Neural progenitor cell (in vitro differentiated cells): ENCODE results near the gene A2M. TPM values are rescaled to one million over a fixed set of nuclear protein-coding genes. Genes with fewer than 3 reads are reported as not detected.

Source experiments
- DNase-seq: peaks from one replicate; pipeline ENCODE4 v3.0.0-alpha.2; 2016; ENCODE audit warnings: low spot score
- H2AFZ ChIP-seq: fragments of 200-600 bp; sonication (generic); replicated peaks from 2 replicates; pipeline ENCODE4 v1.6.1; 2016; ENCODE audit warnings: antibody characterized with exemption
- H3F3A ChIP-seq: fragments of 200-600 bp; sonication (generic); 2 replicates; pipeline ENCODE4 v1.6.1; 2016; ENCODE audit warnings: antibody characterized with exemption, low read depth
- H3K27ac ChIP-seq: fragments of 200-600 bp; sonication (generic); 2 replicates; pipeline ENCODE4 v1.5.1; 2016; ENCODE audit warnings: mild to moderate bottlenecking
- H3K27me3 ChIP-seq: fragments of 200-600 bp; sonication (generic); 2 replicates; pipeline ENCODE4 v1.6.1; 2016; ENCODE audit warnings: mild to moderate bottlenecking, moderate library complexity
- H3K36me3 ChIP-seq: fragments of 200-600 bp; sonication (generic); 2 replicates; pipeline ENCODE4 v1.5.1; 2016
- H3K4me1 ChIP-seq: fragments of 200-600 bp; sonication (generic); 2 replicates; pipeline ENCODE4 v1.6.1; 2016; ENCODE audit warnings: mixed run types
- H3K4me2 ChIP-seq: fragments of 200-600 bp; sonication (generic); 2 replicates; pipeline ENCODE4 v1.6.1; 2016
- H3K4me3 ChIP-seq: fragments of 200-600 bp; sonication (generic); 2 replicates; pipeline ENCODE4 v1.5.1; 2016
- H3K79me2 ChIP-seq: fragments of 200-600 bp; sonication (generic); 2 replicates; pipeline ENCODE4 v1.6.1; 2016; ENCODE audit warnings: low read depth
- H3K9ac ChIP-seq: fragments of 200-600 bp; sonication (generic); 2 replicates; pipeline ENCODE4 v1.6.1; 2016
- H3K9me3 ChIP-seq: fragments of 200-600 bp; sonication (generic); 2 replicates; pipeline ENCODE4 v1.5.1; 2016; ENCODE audit warnings: low read depth
- H4K20me1 ChIP-seq: fragments of 200-600 bp; sonication (generic); 2 replicates; pipeline ENCODE4 v1.6.1; 2016; ENCODE audit warnings: low read depth
- H3K27ac Mint-ChIP-seq: 3 replicates; pipeline ENCODE4 v1.8.0; 2021; ENCODE audit warnings: mixed read lengths
- H3K27me3 Mint-ChIP-seq: 2 replicates; pipeline ENCODE4 v1.8.0; 2022; ENCODE audit warnings: low read depth, mild to moderate bottlenecking, inconsistent platforms, moderate library complexity, mixed read lengths; ENCODE audit not compliant: insufficient read depth
- H3K36me3 Mint-ChIP-seq: 3 replicates; pipeline ENCODE4 v1.8.0; 2021; ENCODE audit warnings: mixed read lengths
- H3K4me1 Mint-ChIP-seq: 3 replicates; pipeline ENCODE4 v1.8.0; 2021; ENCODE audit warnings: mixed read lengths
- H3K4me3 Mint-ChIP-seq: 3 replicates; pipeline ENCODE4 v1.8.0; 2021; ENCODE audit warnings: mild to moderate bottlenecking, moderate library complexity, mixed read lengths
- H3K9me3 Mint-ChIP-seq: 3 replicates; pipeline ENCODE4 v1.8.0; 2020; ENCODE audit warnings: mixed read lengths
- EZH2 ChIP-seq: fragments of 200-600 bp; sonication (generic); IDR thresholded peaks from 2 replicates; pipeline ENCODE4 v1.6.1; 2017; ENCODE audit warnings: antibody characterized with exemption, mild to moderate bottlenecking, moderate library complexity
- EZH2phosphoT487 ChIP-seq: fragments of 200-600 bp; sonication (generic); IDR thresholded peaks from 2 replicates; pipeline ENCODE4 v1.6.1; 2017; ENCODE audit warnings: antibody characterized with exemption
- total RNA-seq: library from RNA; depleted of rRNA; stranded (reverse); fragments of >200 nt; gene quantifications from 2 replicates; pipeline ENCODE4 v1.2.3, GENCODE V29; 2015; ENCODE audit warnings: low replicate concordance
- TF ChIP-seq, protein P1 (sequence below): fragments of 200-600 bp; sonication (generic); IDR thresholded peaks from 2 replicates; pipeline ENCODE4 v1.5.1; 2017; ENCODE audit warnings: antibody characterized with exemption, mild to moderate bottlenecking

A2M gene
- total RNA-seq, 1 donor from 2014 or later: not detected

DNA sequence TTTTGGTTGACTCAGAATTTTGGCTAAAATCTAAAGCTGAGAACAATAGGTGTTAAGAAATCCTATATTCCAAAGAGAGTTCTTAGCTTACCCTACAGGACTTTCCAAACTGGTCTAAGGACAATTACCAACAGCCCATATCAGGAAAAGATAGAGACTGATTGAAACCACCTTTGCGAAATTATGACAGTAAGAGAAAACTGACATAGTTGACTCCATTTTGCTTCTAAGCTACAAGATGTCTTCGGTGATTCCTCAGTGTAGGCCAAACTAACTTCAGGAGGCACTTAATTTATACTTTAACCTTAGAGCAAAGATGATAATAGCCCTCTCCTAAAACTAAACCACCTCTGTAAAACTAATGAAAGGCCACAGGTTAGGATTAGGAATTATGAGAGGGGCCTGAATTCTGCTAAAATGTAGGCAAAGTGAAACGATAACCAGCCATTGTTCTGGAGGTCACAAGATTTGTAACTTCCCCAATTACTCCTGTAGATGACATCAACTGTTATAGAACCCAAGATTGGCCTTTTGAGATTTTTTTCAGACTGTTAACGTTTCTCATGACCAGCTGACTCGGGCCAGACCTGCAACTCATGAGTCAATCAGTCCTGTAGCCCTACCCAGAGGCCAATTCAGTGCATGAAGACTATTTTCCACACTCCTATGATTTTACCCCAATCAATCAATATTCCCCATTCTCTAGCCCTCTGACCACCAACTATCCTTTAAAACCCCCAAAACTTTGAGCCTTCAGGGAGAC, 83.3 kb downstream of the A2M start:
- peaks cover 9% of the 10 kb centered on the region for H3K4me1 ChIP-seq
- no peaks in the 10 kb centered on the region for H3K27me3 Mint-ChIP-seq
- no peak overlapping the region for H3K27ac Mint-ChIP-seq
- peaks cover 7% of the 10 kb centered on the region for H3K4me1 Mint-ChIP-seq
- no peak overlapping the region for H3K4me3 ChIP-seq
- H3K9me3 ChIP-seq: no peaks in the 10 kb centered on the region
- no peaks in the 10 kb centered on the region for H3K9me3 Mint-ChIP-seq
- H3K36me3 ChIP-seq: no peaks in the 10 kb centered on the region
- H3K27me3 ChIP-seq: no peaks in the 10 kb centered on the region
- H3K79me2 ChIP-seq: no peaks in the 10 kb centered on the region
- H3K4me3 Mint-ChIP-seq: no peak overlapping the region
- H3K9ac ChIP-seq: no peak overlapping the region
- H3K4me2 ChIP-seq: no peak overlapping the region
- H3K27ac ChIP-seq: no peak overlapping the region
- peaks cover 3% of the 10 kb centered on the region for H3K36me3 Mint-ChIP-seq
- no peaks in the 10 kb centered on the region for H3F3A ChIP-seq
- no peaks in the 10 kb centered on the region for H4K20me1 ChIP-seq
- TF ChIP-seq, protein P1, sequence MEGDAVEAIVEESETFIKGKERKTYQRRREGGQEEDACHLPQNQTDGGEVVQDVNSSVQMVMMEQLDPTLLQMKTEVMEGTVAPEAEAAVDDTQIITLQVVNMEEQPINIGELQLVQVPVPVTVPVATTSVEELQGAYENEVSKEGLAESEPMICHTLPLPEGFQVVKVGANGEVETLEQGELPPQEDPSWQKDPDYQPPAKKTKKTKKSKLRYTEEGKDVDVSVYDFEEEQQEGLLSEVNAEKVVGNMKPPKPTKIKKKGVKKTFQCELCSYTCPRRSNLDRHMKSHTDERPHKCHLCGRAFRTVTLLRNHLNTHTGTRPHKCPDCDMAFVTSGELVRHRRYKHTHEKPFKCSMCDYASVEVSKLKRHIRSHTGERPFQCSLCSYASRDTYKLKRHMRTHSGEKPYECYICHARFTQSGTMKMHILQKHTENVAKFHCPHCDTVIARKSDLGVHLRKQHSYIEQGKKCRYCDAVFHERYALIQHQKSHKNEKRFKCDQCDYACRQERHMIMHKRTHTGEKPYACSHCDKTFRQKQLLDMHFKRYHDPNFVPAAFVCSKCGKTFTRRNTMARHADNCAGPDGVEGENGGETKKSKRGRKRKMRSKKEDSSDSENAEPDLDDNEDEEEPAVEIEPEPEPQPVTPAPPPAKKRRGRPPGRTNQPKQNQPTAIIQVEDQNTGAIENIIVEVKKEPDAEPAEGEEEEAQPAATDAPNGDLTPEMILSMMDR: no peak
- no peak for TF ChIP-seq EZH2phosphoT487
- no peak for TF ChIP-seq EZH2
- H2AFZ ChIP-seq: no peak overlapping the region
- no peak for DNase-seq

DNA sequence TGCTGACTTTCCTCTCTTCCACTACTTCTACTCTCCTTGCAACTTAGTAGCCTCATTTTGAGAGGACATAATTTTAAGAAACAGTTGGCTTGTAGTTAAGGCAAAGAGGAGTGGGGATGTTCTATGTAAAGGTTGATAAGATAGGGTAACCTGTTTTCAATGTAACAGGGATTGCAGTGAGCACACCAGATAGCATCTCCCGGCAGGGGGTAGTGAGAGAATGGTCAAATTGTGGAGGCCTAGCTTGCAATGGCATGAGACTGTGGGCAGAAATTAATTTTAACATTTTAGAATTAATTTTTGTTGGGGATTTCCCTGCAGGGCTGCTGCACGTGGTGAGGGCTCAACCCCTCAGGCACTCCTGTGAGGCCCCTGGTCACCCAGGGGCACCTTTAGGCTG, 84.9 kb downstream of the A2M start:
- Histone ChIP-seq H3K4me2 (no peak overlapping the region), H3K27ac (no peak overlapping the region), H3F3A (no peaks in the 10 kb centered on the region), H3K9ac (no peak overlapping the region), H2AFZ (peak overlapping the region; percentile 68), H3K36me3 (no peaks in the 10 kb centered on the region), H3K9me3 (no peaks in the 10 kb centered on the region), H3K27me3 (no peaks in the 10 kb centered on the region), H4K20me1 (no peaks in the 10 kb centered on the region), H3K4me3 (no peak overlapping the region), H3K4me1 (peaks cover 9% of the 10 kb centered on the region), H3K79me2 (no peaks in the 10 kb centered on the region)
- Mint-ChIP-seq H3K36me3 (peaks cover 3% of the 10 kb centered on the region), H3K27me3 (no peaks in the 10 kb centered on the region), H3K27ac (no peak overlapping the region), H3K9me3 (no peaks in the 10 kb centered on the region), H3K4me1 (peaks cover 3% of the 10 kb centered on the region), H3K4me3 (no peak overlapping the region)
- DNase-seq: peak; percentile 20
- TF ChIP-seq, protein P1: no peak
- no peak for TF ChIP-seq EZH2phosphoT487
- TF ChIP-seq EZH2: no peak

DNA sequence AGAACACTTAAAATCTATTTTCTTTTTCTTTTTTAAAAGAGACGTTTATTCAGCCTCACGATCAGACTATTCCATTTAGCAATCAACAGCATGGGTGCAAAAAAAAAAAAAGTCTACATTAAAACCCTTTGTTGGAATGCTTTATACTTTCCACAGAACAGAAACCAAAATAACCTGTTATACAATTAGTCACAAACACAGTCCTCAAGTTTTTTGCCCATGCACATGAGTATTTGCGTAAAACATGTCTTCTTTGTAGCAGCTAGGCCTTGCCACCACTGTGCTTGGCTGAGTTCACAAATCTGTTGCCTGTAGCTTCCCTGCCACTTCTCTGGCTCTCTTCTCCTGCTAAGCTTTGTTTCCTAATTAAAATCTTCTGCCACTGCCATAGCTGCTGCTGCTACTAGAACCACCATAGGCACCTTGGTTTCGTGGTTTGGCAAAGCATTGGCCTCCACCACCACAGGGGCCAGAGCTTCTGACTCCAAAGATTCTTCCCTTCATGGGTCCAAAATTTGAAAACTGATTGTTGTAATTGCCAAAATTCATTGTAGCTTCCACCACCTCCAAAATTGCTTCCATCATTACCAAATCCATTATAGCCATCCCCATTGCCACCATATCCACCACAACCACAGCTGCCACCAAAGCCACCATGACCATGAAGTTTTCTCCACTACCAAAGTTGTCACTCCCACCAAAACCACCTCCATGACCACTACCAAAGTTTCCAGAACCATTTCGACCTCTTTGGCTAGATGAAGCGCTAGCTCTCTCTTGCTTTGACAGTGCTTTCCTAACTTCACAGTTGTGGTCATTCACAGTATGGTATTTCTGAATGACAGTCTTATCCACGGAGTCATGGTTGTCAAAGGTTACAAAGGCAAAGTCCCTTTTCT, 88.3 kb downstream of the A2M start:
- H3K27ac ChIP-seq: no peak overlapping the region
- no peaks in the 10 kb centered on the region for H3K9me3 Mint-ChIP-seq

More for the DNA sequence above, 88.3 kb downstream of the A2M start:
- Histone ChIP-seq H3K36me3 (no peaks in the 10 kb centered on the region), H3K4me2 (no peak overlapping the region), H3K27me3 (no peaks in the 10 kb centered on the region), H4K20me1 (no peaks in the 10 kb centered on the region), H3K4me3 (no peak overlapping the region), H3K79me2 (no peaks in the 10 kb centered on the region), H3F3A (no peaks in the 10 kb centered on the region), H3K9me3 (no peaks in the 10 kb centered on the region), H2AFZ (no peak overlapping the region), H3K4me1 (peaks cover 9% of the 10 kb centered on the region), H3K9ac (no peak overlapping the region)
- Mint-ChIP-seq H3K4me1 (peaks cover 3% of the 10 kb centered on the region), H3K27ac (peak overlapping the region; percentile 36), H3K4me3 (no peak overlapping the region), H3K36me3 (peaks cover 3% of the 10 kb centered on the region), H3K27me3 (no peaks in the 10 kb centered on the region)
- TF ChIP-seq EZH2 (no peak), EZH2phosphoT487 (no peak)
- TF ChIP-seq, protein P1: no peak
- no peak for DNase-seq
